IMR-90 (cell line): ENCODE results near the gene ANKRD6. TPM values are rescaled to one million over a fixed set of nuclear protein-coding genes. Genes with fewer than 3 reads are reported as not detected.

ENCODE experiments used
- ATAC-seq: fragments of 200-7000 bp; cut with Tn5 transposase; 2 replicates; pipeline ENCODE4 v1.9.1; 2020; ENCODE audit warnings: low read depth, mild to moderate bottlenecking, moderate library complexity
- BruUV-seq: library from RNA; stranded (reverse); fragments of 400-500 nt; replicated peaks from 2 replicates; lab custom pipeline; 2021; lab: Mats Ljungman, UMichigan
- CTCF ChIA-PET: fragments of 300-600 bp; formaldehyde crosslinking; extraction: SDS; loops from one replicate; lab custom pipeline; 2021; ENCODE audit warnings: antibody characterized with exemption; lab: Yijun Ruan, JAX
- POLR2A ChIA-PET: fragments of 300-600 bp; sonication (Branson Sonifier 250); formaldehyde crosslinking; loops from one replicate; lab custom pipeline; 2022; ENCODE audit warnings: antibody characterized with exemption; ENCODE audit not compliant: unreplicated experiment; lab: Charles Lee
- DNase-seq: peaks from one replicate; pipeline ENCODE4 v3.0.0; 2013
- H2AFZ ChIP-seq: replicated peaks from 2 replicates; pipeline ENCODE3; 2013; ENCODE audit warnings: low read length, mild to moderate bottlenecking; ENCODE audit not compliant: poor library complexity
- H2AK5ac ChIP-seq: 2 replicates; pipeline ENCODE4 v1.6.1; 2013; ENCODE audit warnings: low read depth, low read length, inconsistent platforms
- H2AK9ac ChIP-seq: replicated peaks from 2 replicates; pipeline ENCODE3; 2013; ENCODE audit warnings: mild to moderate bottlenecking, low read depth, low read length, moderate library complexity; ENCODE audit not compliant: poor library complexity
- H2BK120ac ChIP-seq: 2 replicates; pipeline ENCODE4 v1.6.1; 2013; ENCODE audit warnings: low read depth, low read length, inconsistent platforms
- H2BK15ac ChIP-seq: 3 replicates; pipeline ENCODE4 v1.6.1; 2013; ENCODE audit warnings: low read depth, low read length, inconsistent platforms
- H2BK20ac ChIP-seq: 2 replicates; pipeline ENCODE4 v1.6.1; 2013; ENCODE audit warnings: low read depth, mild to moderate bottlenecking, inconsistent platforms, low read length, moderate library complexity
- H2BK5ac ChIP-seq: 2 replicates; pipeline ENCODE4 v1.6.1; 2013; ENCODE audit warnings: mild to moderate bottlenecking, low read depth, low read length, inconsistent platforms; ENCODE audit not compliant: poor library complexity, severe bottlenecking
- H3K14ac ChIP-seq: replicated peaks from 2 replicates; pipeline ENCODE4 v1.6.1; 2013; ENCODE audit warnings: low read depth, low read length, inconsistent platforms
- H3K18ac ChIP-seq: 2 replicates; pipeline ENCODE4 v1.6.1; 2013; ENCODE audit warnings: low read depth, low read length, control low read depth
- H3K23ac ChIP-seq: 2 replicates; pipeline ENCODE4 v1.6.1; 2013; ENCODE audit warnings: low read depth, low read length, inconsistent platforms
- H3K27ac ChIP-seq: 2 replicates; pipeline ENCODE4 v1.5.1; 2013; ENCODE audit warnings: mild to moderate bottlenecking, control low read depth, low read length; ENCODE audit not compliant: insufficient read depth
- H3K27me3 ChIP-seq: 2 replicates; pipeline ENCODE4 v1.6.1; 2013; ENCODE audit warnings: low read length; ENCODE audit not compliant: control insufficient read depth, insufficient read depth
- H3K36me3 ChIP-seq: 2 replicates; pipeline ENCODE4 v1.6.1; 2013; ENCODE audit warnings: low read length, mixed read lengths; ENCODE audit not compliant: control insufficient read depth, insufficient read depth
- H3K4ac ChIP-seq: 2 replicates; pipeline ENCODE4 v1.6.1; 2013; ENCODE audit warnings: low read depth, low read length, inconsistent platforms
- H3K4me1 ChIP-seq: 2 replicates; pipeline ENCODE4 v1.6.1; 2013; ENCODE audit warnings: low read length, mixed read lengths; ENCODE audit not compliant: control insufficient read depth, insufficient read depth
- H3K4me2 ChIP-seq: 2 replicates; pipeline ENCODE4 v1.6.1; 2013; ENCODE audit warnings: low read depth, mild to moderate bottlenecking, control low read depth, low read length, moderate library complexity
- H3K4me3 ChIP-seq: 2 replicates; pipeline ENCODE4 v1.5.1; 2013; ENCODE audit warnings: low read depth, mild to moderate bottlenecking, control low read depth, low read length, moderate library complexity; ENCODE audit not compliant: insufficient read depth
- H3K56ac ChIP-seq: 2 replicates; pipeline ENCODE4 v1.6.1; 2013; ENCODE audit warnings: low read length, inconsistent platforms; ENCODE audit not compliant: insufficient read depth; ENCODE audit errors: extremely low read depth
- H3K79me1 ChIP-seq, 2 experiments: 2 replicates each; pipeline ENCODE4 v1.6.1; 2013; ENCODE audit warnings: low read length in 2 of 2, inconsistent platforms in 1 of 2, low read depth in 1 of 2
- H3K9ac ChIP-seq: 2 replicates; pipeline ENCODE4 v1.6.1; 2013; ENCODE audit warnings: low read depth, low read length, control low read depth
- H3K9me1 ChIP-seq: 2 replicates; pipeline ENCODE4 v1.6.1; 2013; ENCODE audit warnings: low read length, inconsistent platforms; ENCODE audit not compliant: insufficient read depth
- H3K9me3 ChIP-seq: 2 replicates; pipeline ENCODE4 v1.6.1; 2013; ENCODE audit warnings: low read length; ENCODE audit not compliant: control insufficient read depth, insufficient read depth
- H4K20me1 ChIP-seq: 2 replicates; pipeline ENCODE4 v1.6.1; 2013; ENCODE audit warnings: low read length, inconsistent platforms; ENCODE audit not compliant: insufficient read depth
- H4K5ac ChIP-seq: 2 replicates; pipeline ENCODE4 v1.6.1; 2013; ENCODE audit warnings: mild to moderate bottlenecking, low read depth, low read length, control low read depth
- H4K8ac ChIP-seq, 2 experiments: 2 replicates each; pipeline ENCODE4 v1.6.1; 2013; ENCODE audit warnings: low read depth in 2 of 2, low read length in 2 of 2, control low read depth in 1 of 2, inconsistent platforms in 1 of 2
- H4K91ac ChIP-seq: 2 replicates; pipeline ENCODE4 v1.6.1; 2013; ENCODE audit warnings: low read depth, low read length, inconsistent platforms; ENCODE audit not compliant: insufficient read depth
- BHLHE40 ChIP-seq: fragments of 150-350 bp; IDR thresholded peaks from 2 replicates; pipeline ENCODE4 v1.6.1; 2016; ENCODE audit warnings: mild to moderate bottlenecking, low read depth, low read length
- CEBPB ChIP-seq: IDR thresholded peaks from 2 replicates; pipeline ENCODE4 v1.6.1; 2012; ENCODE audit warnings: low read depth, low read length, improper control_type of control experiment
- CHD1 ChIP-seq: IDR thresholded peaks from 2 replicates; pipeline ENCODE4 v1.6.1; 2012; ENCODE audit warnings: low read depth, low read length, improper control_type of control experiment
- CTCF ChIP-seq: conservative IDR thresholded peaks from 2 replicates; pipeline ENCODE4 v1.5.1; 2012; ENCODE audit warnings: mild to moderate bottlenecking, low read depth, low read length, improper control_type of control experiment
- FOS ChIP-seq: fragments of 150-350 bp; IDR thresholded peaks from 2 replicates; pipeline ENCODE4 v1.6.1; 2016; ENCODE audit warnings: low read depth, low read length
- MAFK ChIP-seq: IDR thresholded peaks from 2 replicates; pipeline ENCODE4 v1.6.1; 2012; ENCODE audit warnings: low read depth, low read length, improper control_type of control experiment
- MAZ ChIP-seq: IDR thresholded peaks from 2 replicates; pipeline ENCODE4 v1.6.1; 2012; ENCODE audit warnings: low read depth, mild to moderate bottlenecking, low read length, improper control_type of control experiment, moderate library complexity, borderline replicate concordance
- MXI1 ChIP-seq: IDR thresholded peaks from 2 replicates; pipeline ENCODE4 v1.6.1; 2012; ENCODE audit warnings: low read depth, mild to moderate bottlenecking, low read length, moderate library complexity, borderline replicate concordance
- NFE2L2 ChIP-seq: fragments of 150-350 bp; IDR thresholded peaks from 2 replicates; pipeline ENCODE4 v1.6.1; 2016; ENCODE audit warnings: low read depth, mild to moderate bottlenecking, low read length
- POLR2A ChIP-seq: IDR thresholded peaks from 2 replicates; pipeline ENCODE4 v1.6.1; 2012; ENCODE audit warnings: mild to moderate bottlenecking, low read depth, low read length
- RAD21 ChIP-seq: IDR thresholded peaks from 2 replicates; pipeline ENCODE4 v1.6.1; 2012; ENCODE audit warnings: low read length, improper control_type of control experiment
- RCOR1 ChIP-seq: IDR thresholded peaks from 2 replicates; pipeline ENCODE4 v1.6.1; 2012; ENCODE audit warnings: mild to moderate bottlenecking, low read length, improper control_type of control experiment; ENCODE audit not compliant: insufficient replicate concordance
- RFX5 ChIP-seq: IDR thresholded peaks from 2 replicates; pipeline ENCODE4 v1.8.0; 2012; ENCODE audit warnings: low read depth, mild to moderate bottlenecking, low read length, moderate library complexity
- SMC3 ChIP-seq: fragments of 150-350 bp; IDR thresholded peaks from 2 replicates; pipeline ENCODE4 v1.6.1; 2016; ENCODE audit warnings: low read depth, mild to moderate bottlenecking, antibody characterized with exemption, low read length, moderate library complexity
- WGBS, 2 experiments: methylation state at CpG; one replicate each; pipeline versions ENCODE4 v1.1.5 to v1.1.7; 2013; ENCODE audit warnings: missing lambda C conversion rate in 2 of 2; ENCODE audit not compliant: insufficient read length in 1 of 2; ENCODE audit errors: extremely low coverage in 2 of 2; 5-methylcytosine and 5-hydroxymethylcytosine counted together
- dilution Hi-C: fragments of 300-500 bp; cut with HindIII; formaldehyde crosslinking; loops from one replicate; pipeline ENCODE4 v1.14.3; 2018; ENCODE audit warnings: low sequenced_read_pairs; ENCODE audit not compliant: unreplicated experiment
- in situ Hi-C: fragments of 300-500 bp; cut with MboI; formaldehyde crosslinking; loops from 3 replicates; pipeline ENCODE4 v1.14.3; 2019; ENCODE audit warnings: low sequenced_read_pairs, inconsistent platforms, mixed read lengths
- intact Hi-C: fragments of 100-400 bp; cut with micrococcal nuclease; formaldehyde crosslinking; loops from 2 replicates; pipeline ENCODE4 v1.10.0; 2022
- polyA plus RNA-seq, 3 experiments: library from polyadenylated mRNA; depleted of rRNA; stranded (reverse); fragments of >200 nt; gene quantifications; 2 replicates each; pipeline ENCODE4 v1.2.3, GENCODE V29; 2012; ENCODE audit warnings: low replicate concordance in 1 of 3
- total RNA-seq: library from RNA; depleted of rRNA; stranded (reverse); fragments of >200 nt; gene quantifications from 2 replicates; pipeline ENCODE4 v1.2.3, GENCODE V29; 2012
- TF ChIP-seq, protein P1 (sequence below): fragments of 150-350 bp; IDR thresholded peaks from 2 replicates; pipeline ENCODE4 v1.6.1; 2016; ENCODE audit warnings: low read depth, mild to moderate bottlenecking, low read length, moderate library complexity, borderline replicate concordance

ANKRD6 gene
- total and polyA plus RNA-seq, 2 of the 4 experiments (the other 2 are of a cell fraction), result 0.12 to 0.18 TPM

DNA sequence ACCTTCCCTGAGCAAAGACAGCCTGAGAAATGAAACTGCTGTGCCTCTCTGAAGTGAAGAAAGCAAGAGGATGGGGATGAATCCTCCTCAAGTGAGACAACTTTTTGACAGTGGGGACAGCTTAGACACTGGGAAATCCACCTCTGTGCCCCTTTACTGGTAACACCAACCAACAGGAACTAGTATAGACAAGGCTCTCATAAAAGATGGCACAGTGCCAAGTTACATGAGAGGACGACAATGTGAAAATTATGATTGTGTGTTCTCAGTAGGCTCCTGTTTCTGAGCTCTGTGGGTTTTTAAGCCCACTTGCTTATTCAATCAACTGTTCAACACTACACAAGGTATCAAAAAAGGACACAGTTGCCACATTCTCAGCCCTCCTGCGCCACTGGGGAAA lies 247.2 kb downstream of the ANKRD6 start:
- DNase-seq, result no peak
- 100% methylated on average over 1 of the region's 2 CpGs; no CpG with 5 or more reads in 1 of the 2 experiments for WGBS, 2 experiments
- TF ChIP-seq CTCF (no peak), BHLHE40 (no peak), SMC3 (no peak), CHD1 (no peak), RFX5 (no peak), MAZ (no peak), FOS (no peak), RCOR1 (no peak), NFE2L2 (no peak), MAFK (no peak), POLR2A (no peak), MXI1 (no peak), CEBPB (no peak), RAD21 (no peak)
- TF ChIP-seq, protein P1, sequence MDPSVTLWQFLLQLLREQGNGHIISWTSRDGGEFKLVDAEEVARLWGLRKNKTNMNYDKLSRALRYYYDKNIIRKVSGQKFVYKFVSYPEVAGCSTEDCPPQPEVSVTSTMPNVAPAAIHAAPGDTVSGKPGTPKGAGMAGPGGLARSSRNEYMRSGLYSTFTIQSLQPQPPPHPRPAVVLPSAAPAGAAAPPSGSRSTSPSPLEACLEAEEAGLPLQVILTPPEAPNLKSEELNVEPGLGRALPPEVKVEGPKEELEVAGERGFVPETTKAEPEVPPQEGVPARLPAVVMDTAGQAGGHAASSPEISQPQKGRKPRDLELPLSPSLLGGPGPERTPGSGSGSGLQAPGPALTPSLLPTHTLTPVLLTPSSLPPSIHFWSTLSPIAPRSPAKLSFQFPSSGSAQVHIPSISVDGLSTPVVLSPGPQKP, result no peak

More for the DNA sequence above, 247.2 kb downstream of the ANKRD6 start:
- no peak overlapping the region for H2AK5ac ChIP-seq
- intact Hi-C loops (no loop called here), dilution Hi-C loops (no loop called here), in situ Hi-C loops (no loop called here)
- no peak overlapping the region for H3K4ac ChIP-seq
- H3K9ac ChIP-seq, result no peak overlapping the region
- no peak overlapping the region for H4K8ac ChIP-seq
- no peaks in the 10 kb centered on the region for H3K9me3 ChIP-seq
- H3K4me3 ChIP-seq, result no peak overlapping the region
- no peak overlapping the region for H3K4me2 ChIP-seq
- POLR2A ChIA-PET, result no interaction called here
- H3K79me1 ChIP-seq, result no peaks in the 10 kb centered on the region
- CTCF ChIA-PET, result no interaction called here
- no peak overlapping the region for H4K5ac ChIP-seq
- peaks cover 3% of the 10 kb centered on the region for H3K9me1 ChIP-seq
- no peak overlapping the region for H2AFZ ChIP-seq
- no peak overlapping the region for H3K14ac ChIP-seq
- no peak overlapping the region for H3K18ac ChIP-seq
- H2BK120ac ChIP-seq, result no peak overlapping the region
- no peak overlapping the region for H3K56ac ChIP-seq
- no peak for ATAC-seq
- peaks cover 3% of the 10 kb centered on the region; the same call in 1 of the 2 replicates for H3K4me1 ChIP-seq
- no peaks in the 10 kb centered on the region for H4K20me1 ChIP-seq
- BruUV-seq, result no TSS peak
- no peak overlapping the region for H2AK9ac ChIP-seq
- no peak overlapping the region for H2BK20ac ChIP-seq
- H2BK5ac ChIP-seq, result no peak overlapping the region
- no peak overlapping the region for H3K23ac ChIP-seq
- H3K27ac ChIP-seq, result no peak overlapping the region
- H3K36me3 ChIP-seq, result peaks cover 49% of the 10 kb centered on the region
- H4K91ac ChIP-seq, result no peak overlapping the region
- no peaks in the 10 kb centered on the region for H3K27me3 ChIP-seq
- H2BK15ac ChIP-seq, result no peak overlapping the region
